ENCODE data around the gene TFCP2.

TFCP2 gene

GRCh38 chr12:51197736-51198567 lies 25.0 kb upstream of the TFCP2 start:
- no peak for DNase-seq

- no peak for DNase-seq
Observed at GRCh38 chr12:51196547-51196946, 23.6 kb upstream of the TFCP2 start.

GRCh38 chr12:51195841-51196240 lies 22.9 kb upstream of the TFCP2 start:
- no peak for DNase-seq

- DNase-seq, result no peak
Observed at GRCh38 chr12:51192284-51192671, 19.3 kb upstream of the TFCP2 start.

- DNase-seq, result no peak
Observed at GRCh38 chr12:51191516-51192283, 18.8 kb upstream of the TFCP2 start.

GRCh38 chr12:51190820-51191219 lies 17.9 kb upstream of the TFCP2 start:
- no peak for DNase-seq

- DNase-seq, result no peak
Observed at GRCh38 chr12:51189790-51190355, 16.9 kb upstream of the TFCP2 start.

- DNase-seq, result no peak
Observed at GRCh38 chr12:51188359-51189051, 15.6 kb upstream of the TFCP2 start.

- DNase-seq, result no peak
Observed at GRCh38 chr12:51187370-51187987, 14.5 kb upstream of the TFCP2 start.

GRCh38 chr12:51186465-51187085 lies 13.6 kb upstream of the TFCP2 start:
- DNase-seq, result no peak

- DNase-seq, result no peak
Observed at GRCh38 chr12:51185171-51185717, 12.3 kb upstream of the TFCP2 start.

GRCh38 chr12:51183816-51184215 lies 10.9 kb upstream of the TFCP2 start:
- DNase-seq, result no peak

GRCh38 chr12:51183349-51183748 lies 10.4 kb upstream of the TFCP2 start:
- no peak for DNase-seq

- no peak for DNase-seq
Observed at GRCh38 chr12:51181558-51181957, 8.6 kb upstream of the TFCP2 start.

- no peak for DNase-seq
Observed at GRCh38 chr12:51177897-51178296, 5.0 kb upstream of the TFCP2 start.

- no peak for DNase-seq
Observed at GRCh38 chr12:51174501-51174900, 1.6 kb upstream of the TFCP2 start.

- peak in 1 of 2 donors; percentile 15 for DNase-seq
Observed at GRCh38 chr12:51171884-51172514, 936 bp downstream of the TFCP2 start.

- no peak for DNase-seq
Observed at GRCh38 chr12:51163795-51164194, 9.1 kb downstream of the TFCP2 start.

GRCh38 chr12:51162217-51162616 lies 10.7 kb downstream of the TFCP2 start:
- no peak for DNase-seq

GRCh38 chr12:51160814-51161459 lies 12.0 kb downstream of the TFCP2 start:
- no peak for DNase-seq

GRCh38 chr12:51156245-51156765 lies 16.6 kb downstream of the TFCP2 start:
- DNase-seq, result no peak
